ENCODE measurements around the gene TNFSF8.

Gene TNFSF8

DNA sequence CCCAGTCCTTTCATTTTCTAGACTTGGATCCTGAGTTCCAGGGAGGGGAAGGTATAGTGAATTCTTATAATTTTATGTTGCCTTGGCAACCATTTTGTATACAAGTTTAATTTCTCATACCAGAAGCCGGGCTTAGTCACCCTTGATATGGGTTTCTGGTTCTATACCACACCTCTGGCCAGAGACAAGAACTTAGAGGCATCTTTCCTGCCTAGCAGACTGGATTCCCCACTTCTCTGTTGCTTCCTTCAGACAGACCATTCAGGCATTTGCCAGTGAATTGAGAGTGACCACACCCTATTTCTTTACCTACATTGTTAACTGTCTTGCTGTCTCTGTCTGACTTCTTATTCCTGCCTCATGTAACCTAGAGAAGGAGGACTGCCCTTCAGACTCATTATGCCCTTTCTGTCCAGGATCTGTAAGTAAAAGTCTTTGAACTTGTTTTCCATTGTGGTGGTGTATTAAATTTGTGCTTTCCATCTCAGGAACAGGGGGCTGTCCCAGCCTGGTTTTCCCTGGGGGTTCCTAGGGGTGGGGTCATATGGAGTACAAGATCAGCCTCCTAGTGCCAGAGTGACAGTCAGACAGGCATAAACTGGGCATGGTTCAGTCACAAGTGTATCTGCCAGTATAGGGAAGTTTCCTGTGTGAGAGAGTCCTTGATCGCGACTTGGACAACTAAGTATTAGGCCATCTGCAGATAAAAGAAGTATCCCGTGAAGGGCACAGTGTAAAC, 27.4 kb downstream of the TNFSF8 start:
- peak; percentile 78 to 84 for ATAC-seq

DNA sequence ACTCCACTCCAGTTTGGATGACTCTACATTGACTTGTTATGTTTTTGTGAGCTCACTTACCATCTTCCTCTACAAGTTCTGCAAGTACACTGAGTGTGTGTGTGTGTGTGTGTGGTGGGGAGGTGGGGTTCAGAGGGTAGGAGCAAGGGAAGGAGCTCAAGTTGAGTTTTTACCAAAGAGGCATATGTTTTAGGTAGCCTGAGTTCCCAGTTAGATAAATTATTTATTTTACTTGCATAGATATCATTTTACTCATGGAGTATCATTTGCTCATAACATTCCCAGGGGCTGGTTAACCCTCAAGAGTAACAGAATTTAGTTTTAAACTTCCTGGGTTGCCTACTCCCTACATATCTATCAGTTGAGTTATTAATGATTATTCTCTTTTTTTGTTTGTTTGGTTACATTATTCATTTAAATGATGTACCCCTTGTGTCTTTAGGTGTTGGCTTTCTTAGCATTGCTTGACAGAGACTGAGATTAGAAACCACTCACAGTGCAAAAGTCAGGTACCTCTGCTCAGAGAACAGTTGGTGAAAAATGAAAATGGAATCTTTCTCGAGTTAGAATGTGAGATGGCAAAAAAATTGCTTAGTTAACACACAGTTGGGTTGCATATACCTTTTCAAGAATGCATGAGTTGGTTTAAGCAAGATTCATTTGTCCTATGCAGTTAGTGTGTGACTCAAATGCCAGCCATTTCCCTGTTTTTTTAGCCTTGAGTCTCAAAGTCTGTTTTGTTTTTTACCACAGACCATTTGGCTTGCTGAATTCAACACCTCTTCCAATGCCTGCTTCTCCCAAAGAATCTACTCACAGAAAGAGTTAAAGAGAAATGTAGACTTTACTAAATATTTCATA, 29.2 kb downstream of the TNFSF8 start:
- ATAC-seq = no peak

- ATAC-seq = no peak
Observed at GRCh38 chr9:114899995-114900394, 30.4 kb downstream of the TNFSF8 start.

GRCh38 chr9:114899461-114899860, 30.9 kb downstream of the TNFSF8 start:
- ATAC-seq = no peak

DNA sequence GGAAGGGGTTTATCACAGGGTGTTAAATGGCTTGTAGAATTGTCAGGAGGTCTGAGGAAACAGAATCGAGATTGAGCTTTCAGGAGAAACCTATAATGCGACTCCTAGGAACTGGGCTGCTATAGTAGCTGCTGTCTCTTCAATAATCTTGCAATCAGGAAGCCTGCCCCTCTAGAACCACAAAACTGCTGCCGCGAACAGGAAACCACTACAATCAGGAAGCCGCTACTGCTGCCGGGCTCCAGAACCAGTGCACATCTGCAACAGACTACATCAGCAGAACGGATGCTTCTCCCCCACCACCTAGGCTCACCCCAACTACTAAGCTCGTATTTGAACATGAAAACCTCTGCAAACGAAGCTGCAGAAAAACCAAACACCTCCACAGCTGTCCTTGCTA, 31.6 kb downstream of the TNFSF8 start:
- ATAC-seq = peak; percentile 41 to 51

GRCh38 chr9:114897196-114897595, 33.2 kb downstream of the TNFSF8 start:
- ATAC-seq = no peak

DNA sequence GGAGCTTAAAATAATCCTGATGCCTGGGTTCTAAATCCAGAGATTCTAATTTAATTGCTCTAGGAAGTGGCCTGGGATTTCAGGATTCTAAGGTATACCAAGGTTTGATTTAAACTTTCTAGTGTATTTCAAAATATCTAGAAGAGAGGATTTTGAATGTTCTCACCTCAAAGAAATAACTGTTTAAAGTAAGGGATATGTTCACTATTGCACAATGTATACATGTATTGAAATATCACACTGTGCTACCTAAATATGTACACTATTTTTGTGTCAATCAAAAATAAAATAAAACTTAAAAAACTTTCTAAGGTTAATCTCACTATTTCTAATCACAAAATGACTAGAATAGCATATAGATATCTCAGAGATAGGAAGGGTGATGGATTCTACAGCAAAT, 34.0 kb downstream of the TNFSF8 start:
- ATAC-seq = no peak

- no peak for ATAC-seq
Observed at GRCh38 chr9:114895521-114895991, 34.8 kb downstream of the TNFSF8 start.

- peak; percentile 83 to 88 for ATAC-seq
Observed at GRCh38 chr9:114894609-114895433, 35.6 kb downstream of the TNFSF8 start.

DNA sequence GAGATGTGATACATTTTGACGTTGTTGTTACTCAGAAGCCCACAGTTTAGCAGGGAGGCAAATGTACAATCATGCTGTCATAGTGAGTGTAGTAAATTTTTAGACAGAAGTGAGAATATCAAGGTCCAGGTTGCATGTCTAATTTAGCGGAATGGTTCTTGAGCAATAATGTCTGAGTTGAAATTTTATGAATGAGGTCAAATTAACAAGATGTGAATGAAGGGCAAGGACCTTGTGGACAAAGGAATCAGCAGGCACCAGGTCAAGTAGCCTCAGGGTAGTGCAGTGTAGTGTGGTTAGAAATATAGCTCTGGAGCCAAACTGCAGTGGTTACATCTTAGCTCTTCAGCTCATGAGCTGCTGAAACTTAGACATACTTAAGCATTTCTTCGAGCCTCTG, 36.2 kb downstream of the TNFSF8 start:
- no peak for ATAC-seq

DNA sequence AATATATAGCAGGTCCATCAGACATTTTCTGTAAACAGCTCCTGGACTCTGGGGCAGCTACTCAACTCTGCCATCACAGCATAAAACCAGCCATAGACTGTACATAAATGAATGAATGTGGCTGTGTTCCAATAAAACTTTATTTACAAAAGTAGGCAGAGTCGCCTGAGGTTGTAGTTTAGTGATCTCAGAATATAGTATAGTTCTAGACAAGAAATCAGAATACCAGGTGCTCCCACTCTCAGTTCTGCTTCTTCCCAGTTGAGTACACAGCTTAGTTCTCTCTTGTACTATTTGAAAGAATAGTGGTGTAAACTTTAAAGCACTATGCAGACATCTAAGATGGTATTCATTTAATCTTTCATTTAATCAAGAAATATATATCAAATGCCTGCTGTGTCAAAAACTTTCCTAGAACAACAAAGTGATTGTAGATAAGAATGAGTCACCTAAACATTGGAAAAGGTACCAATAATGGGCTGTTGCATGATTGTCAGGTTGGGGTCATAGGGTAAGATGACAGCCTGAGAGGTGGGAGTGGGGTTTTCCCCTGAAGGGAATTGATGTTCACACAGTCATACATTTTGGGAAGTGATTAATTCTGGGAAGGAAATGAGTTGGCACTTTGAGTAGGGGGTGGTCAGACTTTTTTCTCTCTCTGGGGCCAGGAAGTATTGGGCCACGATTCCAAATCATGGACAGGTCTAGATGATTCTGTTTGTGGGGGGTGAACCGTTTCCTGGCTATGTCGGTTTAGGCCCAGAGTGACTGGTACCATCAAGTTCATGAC, 37.0 kb downstream of the TNFSF8 start:
- ATAC-seq = peak; percentile 39 to 50

- ATAC-seq = peak in 1 of 2 donors; percentile 5
Observed at GRCh38 chr9:114889802-114890224, 40.6 kb downstream of the TNFSF8 start.

DNA sequence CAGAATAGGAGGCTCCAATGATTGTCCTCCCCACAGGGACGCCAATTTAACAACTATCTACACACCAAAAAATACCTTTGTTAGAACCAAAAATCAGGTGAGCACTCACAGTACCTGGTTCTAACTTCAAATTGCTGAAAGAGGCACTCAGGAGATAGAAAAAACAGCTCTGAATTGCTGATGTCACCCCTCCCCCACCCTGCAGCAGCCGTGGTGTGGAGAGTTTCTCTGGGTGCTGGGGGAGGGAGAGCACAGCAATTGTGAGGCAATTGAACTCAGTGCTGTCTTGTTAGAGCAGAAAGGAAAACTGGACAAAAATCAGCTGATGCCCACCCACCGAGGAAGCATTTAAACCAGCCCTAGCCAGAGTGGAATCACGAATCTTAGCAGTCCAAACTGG, 41.8 kb downstream of the TNFSF8 start:
- no peak for ATAC-seq

DNA sequence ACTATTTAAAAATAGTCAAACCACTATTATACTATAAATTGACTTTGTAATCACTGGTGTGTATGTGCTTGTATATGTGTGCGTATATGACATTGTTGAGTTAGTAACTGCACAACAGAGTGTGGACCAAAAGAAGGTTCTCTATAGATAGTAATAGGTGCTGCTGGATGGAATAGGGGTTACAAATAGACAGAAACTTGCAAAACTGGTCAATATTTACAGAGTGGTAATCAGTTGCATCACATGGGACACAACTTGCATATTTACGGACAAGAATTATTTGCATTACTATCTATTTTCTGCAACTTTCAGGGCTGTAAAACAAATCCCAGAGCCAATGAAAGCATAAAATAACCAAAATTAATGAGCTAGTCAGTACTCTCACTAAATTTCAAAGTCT, 42.4 kb downstream of the TNFSF8 start:
- no peak for ATAC-seq

DNA sequence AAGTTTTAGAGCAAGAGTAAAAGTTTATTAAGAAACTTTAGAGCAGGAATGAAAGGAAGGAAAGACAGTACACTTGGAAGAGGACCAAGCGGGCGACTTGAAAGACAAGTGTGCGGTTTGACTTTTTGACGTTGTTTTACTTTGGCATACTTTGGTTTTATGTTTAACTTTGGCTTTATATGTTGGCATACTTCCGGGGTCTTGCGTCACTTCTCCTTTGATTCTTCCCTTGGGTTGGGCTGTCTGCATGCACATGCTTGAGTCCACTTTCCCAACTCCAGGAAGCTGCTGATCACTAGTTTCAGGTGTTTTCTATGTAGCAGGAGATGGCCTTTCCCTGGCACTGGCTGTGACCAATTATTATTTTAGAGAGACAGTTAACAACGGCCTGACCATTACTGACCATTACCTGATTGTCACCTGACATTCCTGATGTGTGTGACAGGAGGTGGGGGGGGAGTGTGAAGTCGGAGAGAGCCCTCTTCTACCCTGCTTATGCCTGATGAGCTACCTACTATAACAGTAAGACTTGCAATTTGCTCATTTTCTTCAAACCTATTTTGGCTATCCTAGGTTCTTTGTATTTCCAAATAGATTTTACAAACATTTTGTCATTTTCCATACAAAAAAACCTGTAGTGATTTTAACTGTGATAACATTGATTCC, 45.5 kb downstream of the TNFSF8 start:
- no peak for ATAC-seq

GRCh38 chr9:114883709-114884108, 46.7 kb downstream of the TNFSF8 start:
- ATAC-seq = no peak

DNA sequence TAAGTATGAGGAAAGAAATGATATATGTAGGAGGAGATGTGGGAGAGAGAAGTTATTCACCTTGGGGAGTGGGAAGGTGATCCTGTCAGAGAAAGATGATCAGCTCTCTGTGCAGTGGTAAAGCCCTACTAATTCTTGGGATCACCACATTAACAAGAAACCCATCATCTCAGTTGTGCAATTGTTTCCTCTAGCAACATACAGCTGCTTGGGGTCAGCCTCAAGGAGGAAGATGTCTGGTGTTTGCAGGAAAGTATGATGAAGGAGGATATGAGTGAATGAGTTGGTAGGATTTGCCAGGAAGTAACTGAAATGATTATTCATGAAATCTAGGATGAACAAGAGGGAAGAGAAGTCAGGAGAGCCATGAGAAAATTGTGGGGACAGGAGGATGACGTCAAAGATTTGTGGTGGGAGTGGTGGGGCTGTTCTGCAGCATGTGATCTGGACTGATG, 50.1 kb downstream of the TNFSF8 start:
- no peak for ATAC-seq

DNA sequence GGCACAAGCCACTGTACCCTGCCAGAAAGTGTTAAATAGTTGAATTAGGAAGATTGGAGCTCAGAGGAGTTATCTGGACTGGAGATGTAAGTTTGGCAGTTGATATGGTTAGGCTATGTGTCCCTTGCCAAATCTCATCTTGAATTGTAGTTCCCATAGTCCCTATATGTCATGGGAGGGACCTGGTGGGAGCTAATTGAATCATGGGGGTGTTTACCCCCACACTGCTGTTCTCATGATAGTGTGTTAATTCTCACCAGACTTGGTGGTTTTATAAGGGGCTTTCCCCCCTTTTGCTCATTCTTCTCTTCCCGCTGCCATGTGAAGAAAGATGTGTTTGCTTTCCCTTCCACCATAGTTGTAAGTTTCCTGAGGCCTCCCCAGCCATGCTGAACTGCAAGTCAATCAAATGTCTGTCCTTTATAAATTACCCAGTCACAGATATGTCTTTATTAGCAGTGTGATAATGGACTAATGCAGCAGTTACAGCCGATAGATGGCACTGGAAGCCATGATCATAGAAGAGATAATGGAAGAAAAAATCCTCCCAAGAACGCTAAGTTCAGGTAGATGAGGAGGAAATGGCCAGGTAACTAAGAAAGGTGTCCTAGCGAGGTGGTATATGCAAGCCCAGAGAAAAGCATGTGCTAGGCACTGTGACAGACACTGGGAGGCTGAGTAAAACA, 51.4 kb downstream of the TNFSF8 start:
- no peak for ATAC-seq

GRCh38 chr9:114869845-114870244, 60.5 kb downstream of the TNFSF8 start:
- no peak for ATAC-seq

- ATAC-seq = no peak
Observed at GRCh38 chr9:114869378-114869777, 61.0 kb downstream of the TNFSF8 start.

- ATAC-seq = no peak
Observed at GRCh38 chr9:114867327-114867726, 63.1 kb downstream of the TNFSF8 start.
